ENCODE results near the gene AMN.

GRCh38 chr14:102962111-102962627 is 39.7 kb downstream of the AMN start:
- TF ChIP-seq POLR2A (IDR thresholded peaks at IDR 0.05; ENCODE audit: low read length) (no peak), GATA1 (IDR thresholded peaks at IDR 0.05; ENCODE audit: low read depth, low read length) (no peak)

Measured in erythroblast (primary cell).